GM21423 (cell line): Measurements from ENCODE around the gene ASCL3.
"Not testable (repeated sequence)": the region's sequence is repeated elsewhere in the genome, so short reads cannot be mapped to it uniquely, and the experiment has no call there.

Experiments
- ATAC-seq: cut with Tn5 transposase; IDR thresholded peaks from one replicate; pipeline ENCODE4 v1.9.1; 2021; ENCODE audit warnings: mild to moderate bottlenecking, moderate library complexity; ENCODE audit not compliant: unreplicated experiment

Gene ASCL3

DNA sequence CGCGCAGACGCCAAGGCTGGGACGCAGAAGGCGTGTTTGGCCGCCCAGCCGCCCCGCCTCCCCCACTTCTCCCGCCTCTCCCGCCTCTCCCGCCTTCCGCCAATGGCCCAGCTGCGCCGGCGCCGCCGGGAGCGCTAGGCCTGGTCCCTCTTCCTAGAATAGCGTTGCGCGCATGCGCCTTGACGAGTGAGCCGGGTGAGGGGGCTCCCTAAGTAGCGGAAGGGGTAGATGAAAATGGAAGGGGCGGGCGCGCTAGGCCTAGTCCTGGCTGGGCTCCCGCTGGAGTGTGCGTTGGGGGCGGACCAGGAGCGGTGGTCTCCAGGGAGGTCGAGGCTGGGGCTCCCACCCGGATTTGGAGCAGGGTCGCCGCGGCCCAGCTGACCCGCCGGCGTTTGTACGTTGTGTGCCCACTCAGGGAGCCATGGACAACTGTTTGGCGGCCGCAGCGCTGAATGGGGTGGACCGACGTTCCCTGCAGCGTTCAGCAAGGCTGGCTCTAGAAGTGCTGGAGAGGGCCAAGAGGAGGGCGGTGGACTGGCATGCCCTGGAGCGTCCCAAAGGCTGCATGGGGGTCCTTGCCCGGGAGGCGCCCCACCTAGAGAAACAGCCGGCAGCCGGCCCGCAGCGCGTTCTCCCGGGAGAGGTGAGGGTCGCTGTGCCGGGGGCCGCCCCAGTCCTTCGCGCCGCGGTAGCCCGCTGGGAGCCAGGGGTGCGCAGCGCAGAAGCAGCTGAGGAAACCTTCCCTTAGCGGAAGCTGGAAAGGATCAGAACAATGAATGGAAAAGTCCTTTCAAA, 31.6 kb downstream of the ASCL3 start, which contains the start of gene AKIP1:
Gene AKIP1 (plus strand): TSS at position 161 of the 795 bp plus-strand sequence. CDS start 261 bp downstream, at position 422.
- ATAC-seq, result peak; percentile 81

GRCh38 chr11:8910649-8911026, 32.2 kb downstream of the ASCL3 start:
- ATAC-seq, result peak; percentile 17

- ATAC-seq, result no peak
These were observed 34.7 kb downstream of the ASCL3 start for GRCh38 chr11:8908099-8908498.

DNA sequence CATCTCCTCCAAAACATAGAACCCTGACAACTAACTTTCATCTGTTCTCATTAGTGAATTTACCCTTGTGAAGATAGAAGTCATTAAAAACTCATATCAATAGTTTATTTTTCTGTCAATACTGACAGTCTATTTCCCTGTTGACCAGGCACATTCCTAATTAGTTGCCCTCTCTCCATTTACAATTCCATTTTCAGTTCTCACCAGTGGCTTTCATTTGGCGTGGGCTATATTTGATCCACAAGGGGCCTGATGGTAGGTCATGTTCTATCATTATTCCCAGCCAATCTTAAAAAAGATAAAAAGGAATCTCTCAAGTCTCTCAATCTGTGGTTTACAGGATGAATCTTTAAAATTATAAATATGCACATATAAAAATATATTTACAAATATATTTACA, 35.7 kb downstream of the ASCL3 start:
- no peak for ATAC-seq

GRCh38 chr11:8905528-8906165, 37.2 kb downstream of the ASCL3 start:
- ATAC-seq, result no peak

DNA sequence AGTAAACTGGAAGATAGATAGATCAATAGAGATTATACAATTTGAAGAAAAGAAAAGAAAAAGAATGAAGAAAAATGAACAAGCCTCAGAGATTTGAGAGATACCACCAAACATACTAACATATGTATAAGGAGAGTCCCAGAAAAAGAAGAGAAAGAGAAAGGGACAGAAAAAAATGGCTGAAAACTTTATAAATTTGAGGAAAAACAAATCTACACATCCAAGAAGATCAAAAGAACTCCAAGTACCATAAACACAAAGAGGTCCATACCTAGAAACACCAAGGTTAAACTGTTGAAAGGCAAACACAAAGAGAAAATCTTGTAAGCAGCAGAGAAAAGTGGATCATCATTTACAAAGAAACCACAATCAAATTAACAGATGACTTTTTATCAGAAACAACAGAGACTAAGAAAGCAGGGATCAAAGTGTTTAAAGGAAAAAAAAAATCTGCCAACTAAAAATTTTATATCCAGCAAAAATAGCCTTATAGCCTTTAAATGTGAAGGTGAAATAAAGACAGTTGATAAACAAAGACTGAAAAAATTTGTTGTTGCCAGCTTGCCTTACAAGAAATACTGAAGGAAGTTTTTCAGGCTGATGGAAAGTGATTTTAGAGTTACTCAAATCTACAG, 43.6 kb downstream of the ASCL3 start:
- no peak for ATAC-seq

- not testable (repeated sequence) for ATAC-seq
These were observed 51.6 kb downstream of the ASCL3 start for GRCh38 chr11:8891185-8891584.
